Osteocyte (in vitro differentiated cells): ENCODE measurements around the gene PREP. TPM values are rescaled to one million over a fixed set of nuclear protein-coding genes. Genes with fewer than 3 reads are reported as not detected.

ENCODE experiments used
- DNase-seq: peaks from one replicate; pipeline ENCODE4 v3.0.0; 2021; ENCODE audit warnings: mixed read lengths; ENCODE audit not compliant: unreplicated experiment; ENCODE audit errors: extremely low spot score
- H3K27ac Mint-ChIP-seq: one replicate; pipeline ENCODE4 v1.8.0; 2021; ENCODE audit warnings: mild to moderate bottlenecking, mixed read lengths; ENCODE audit not compliant: unreplicated experiment
- H3K27me3 Mint-ChIP-seq: one replicate; pipeline ENCODE4 v1.8.0; 2021; ENCODE audit warnings: mixed read lengths; ENCODE audit not compliant: unreplicated experiment
- H3K36me3 Mint-ChIP-seq: one replicate; pipeline ENCODE4 v1.8.0; 2021; ENCODE audit warnings: mixed read lengths; ENCODE audit not compliant: unreplicated experiment
- H3K4me1 Mint-ChIP-seq: one replicate; pipeline ENCODE4 v1.8.0; 2021; ENCODE audit warnings: mixed read lengths; ENCODE audit not compliant: unreplicated experiment
- H3K4me3 Mint-ChIP-seq: one replicate; pipeline ENCODE4 v1.8.0; 2021; ENCODE audit warnings: mild to moderate bottlenecking, moderate library complexity, mixed read lengths; ENCODE audit not compliant: unreplicated experiment
- H3K9me3 Mint-ChIP-seq: one replicate; pipeline ENCODE4 v1.8.0; 2021; ENCODE audit warnings: mixed read lengths; ENCODE audit not compliant: unreplicated experiment
- total RNA-seq: library from RNA; stranded (reverse); gene quantifications from 2 replicates; pipeline ENCODE4 v1.2.1, GENCODE V29; 2021
- TF ChIP-seq, protein P1 (sequence below): fragments of 200-600 bp; sonication (generic); IDR thresholded peaks from 2 replicates; pipeline ENCODE4 v1.5.0; 2021; ENCODE audit warnings: antibody characterized with exemption, mild to moderate bottlenecking, moderate library complexity

The PREP gene
- total RNA-seq, 1 donor from 2014 or later, result 36.9 TPM

DNA sequence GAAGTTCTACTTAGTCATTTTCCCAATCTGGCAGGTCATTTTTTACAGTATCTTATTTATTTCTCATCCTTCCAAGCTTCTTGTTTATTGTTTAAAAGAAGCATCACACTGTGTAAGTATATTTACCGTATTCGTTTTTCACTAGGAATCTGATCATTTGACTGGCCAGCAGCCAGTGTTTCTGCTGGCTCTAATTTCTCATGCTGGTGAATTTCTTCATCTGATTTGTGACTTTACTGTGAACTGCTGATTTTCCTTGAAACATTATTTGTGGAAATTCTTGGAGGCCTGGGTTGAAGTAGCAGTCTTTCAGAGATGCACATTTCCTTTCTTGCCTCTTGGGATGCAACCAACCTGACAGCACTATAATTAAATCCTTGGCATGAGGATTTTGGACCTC lies 65.9 kb downstream of the PREP start:
- DNase-seq, result no peak
- TF ChIP-seq, protein P1, sequence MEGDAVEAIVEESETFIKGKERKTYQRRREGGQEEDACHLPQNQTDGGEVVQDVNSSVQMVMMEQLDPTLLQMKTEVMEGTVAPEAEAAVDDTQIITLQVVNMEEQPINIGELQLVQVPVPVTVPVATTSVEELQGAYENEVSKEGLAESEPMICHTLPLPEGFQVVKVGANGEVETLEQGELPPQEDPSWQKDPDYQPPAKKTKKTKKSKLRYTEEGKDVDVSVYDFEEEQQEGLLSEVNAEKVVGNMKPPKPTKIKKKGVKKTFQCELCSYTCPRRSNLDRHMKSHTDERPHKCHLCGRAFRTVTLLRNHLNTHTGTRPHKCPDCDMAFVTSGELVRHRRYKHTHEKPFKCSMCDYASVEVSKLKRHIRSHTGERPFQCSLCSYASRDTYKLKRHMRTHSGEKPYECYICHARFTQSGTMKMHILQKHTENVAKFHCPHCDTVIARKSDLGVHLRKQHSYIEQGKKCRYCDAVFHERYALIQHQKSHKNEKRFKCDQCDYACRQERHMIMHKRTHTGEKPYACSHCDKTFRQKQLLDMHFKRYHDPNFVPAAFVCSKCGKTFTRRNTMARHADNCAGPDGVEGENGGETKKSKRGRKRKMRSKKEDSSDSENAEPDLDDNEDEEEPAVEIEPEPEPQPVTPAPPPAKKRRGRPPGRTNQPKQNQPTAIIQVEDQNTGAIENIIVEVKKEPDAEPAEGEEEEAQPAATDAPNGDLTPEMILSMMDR, result no peak

DNA sequence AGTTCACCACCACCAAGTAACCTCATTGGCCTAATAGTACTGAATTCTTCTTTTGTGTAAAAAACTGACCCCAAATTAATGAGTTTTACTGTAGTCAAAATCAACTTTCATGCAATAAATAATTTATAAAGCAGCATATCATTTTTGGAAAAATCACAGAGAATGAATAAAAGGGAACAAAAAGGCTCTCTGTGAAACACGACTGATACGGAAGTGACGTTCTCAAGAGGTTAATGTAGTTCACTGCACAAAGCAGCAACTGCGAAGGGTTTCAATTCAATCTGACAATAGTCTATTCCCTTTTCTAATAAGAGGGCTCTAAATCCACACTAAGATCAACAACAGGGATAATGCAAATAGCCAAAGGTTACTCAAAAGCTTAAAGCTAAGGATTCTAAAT lies 70.3 kb downstream of the PREP start:
- TF ChIP-seq, protein P1, result no peak
- no peak for DNase-seq

More for the DNA sequence above, 65.9 kb downstream of the PREP start:
- Mint-ChIP-seq H3K27me3 (no peaks in the 10 kb centered on the region), H3K27ac (no peak overlapping the region), H3K9me3 (no peaks in the 10 kb centered on the region), H3K36me3 (peaks cover 31% of the 10 kb centered on the region), H3K4me3 (no peak overlapping the region), H3K4me1 (peaks cover 3% of the 10 kb centered on the region)

DNA sequence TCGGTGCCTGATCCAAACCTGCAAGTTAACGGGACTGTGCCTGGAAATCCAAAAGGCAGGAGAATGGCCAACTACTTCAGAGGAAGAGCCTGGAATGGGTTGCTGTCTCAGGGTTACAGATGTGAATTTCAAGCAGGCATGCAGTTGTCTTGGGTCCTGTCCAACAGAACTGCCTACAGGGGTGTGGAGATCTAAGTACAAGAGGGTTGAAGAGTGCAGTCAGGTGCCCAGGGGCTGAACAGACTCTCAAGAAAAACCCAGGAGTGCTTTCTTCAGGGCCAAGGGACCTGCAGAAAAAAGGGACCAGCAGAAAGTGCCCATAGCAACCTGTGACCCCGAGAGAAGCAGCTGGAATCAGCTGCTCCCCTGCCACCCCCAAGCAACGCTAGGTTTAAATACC lies 71.0 kb downstream of the PREP start:
- Mint-ChIP-seq H3K4me3 (no peak overlapping the region), H3K27ac (no peak overlapping the region), H3K4me1 (peaks cover 11% of the 10 kb centered on the region), H3K9me3 (no peaks in the 10 kb centered on the region), H3K36me3 (peaks cover 29% of the 10 kb centered on the region), H3K27me3 (no peaks in the 10 kb centered on the region)
- TF ChIP-seq, protein P1, result no peak
- no peak for DNase-seq

More for the DNA sequence above, 70.3 kb downstream of the PREP start:
- H3K4me1 Mint-ChIP-seq, result peaks cover 8% of the 10 kb centered on the region
- no peak overlapping the region for H3K4me3 Mint-ChIP-seq
- no peak overlapping the region for H3K27ac Mint-ChIP-seq
- peaks cover 35% of the 10 kb centered on the region for H3K36me3 Mint-ChIP-seq
- H3K27me3 Mint-ChIP-seq, result no peaks in the 10 kb centered on the region
- no peaks in the 10 kb centered on the region for H3K9me3 Mint-ChIP-seq

DNA sequence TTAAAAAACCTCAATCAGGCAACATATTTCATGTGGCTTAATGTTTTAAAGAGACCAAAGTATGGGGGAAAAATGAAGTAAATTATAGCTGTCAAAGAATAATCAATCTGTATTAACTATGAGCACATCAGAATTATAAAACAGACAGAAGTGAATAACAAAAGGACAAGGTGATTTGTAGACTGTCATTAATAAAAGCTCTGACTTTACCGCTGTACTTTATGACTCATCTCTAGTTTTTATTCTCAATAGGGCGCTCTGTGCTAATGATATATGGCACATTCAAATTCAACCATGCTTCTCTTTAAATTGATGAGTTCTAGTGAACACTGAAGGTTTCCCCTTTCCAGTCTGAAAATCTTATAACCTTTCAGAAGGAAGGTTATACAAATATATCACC lies 72.0 kb downstream of the PREP start:
- Mint-ChIP-seq H3K9me3 (no peaks in the 10 kb centered on the region), H3K36me3 (peaks cover 22% of the 10 kb centered on the region), H3K4me1 (peaks cover 15% of the 10 kb centered on the region), H3K4me3 (no peak overlapping the region), H3K27ac (no peak overlapping the region), H3K27me3 (no peaks in the 10 kb centered on the region)
- TF ChIP-seq, protein P1, result no peak
- DNase-seq, result no peak

DNA sequence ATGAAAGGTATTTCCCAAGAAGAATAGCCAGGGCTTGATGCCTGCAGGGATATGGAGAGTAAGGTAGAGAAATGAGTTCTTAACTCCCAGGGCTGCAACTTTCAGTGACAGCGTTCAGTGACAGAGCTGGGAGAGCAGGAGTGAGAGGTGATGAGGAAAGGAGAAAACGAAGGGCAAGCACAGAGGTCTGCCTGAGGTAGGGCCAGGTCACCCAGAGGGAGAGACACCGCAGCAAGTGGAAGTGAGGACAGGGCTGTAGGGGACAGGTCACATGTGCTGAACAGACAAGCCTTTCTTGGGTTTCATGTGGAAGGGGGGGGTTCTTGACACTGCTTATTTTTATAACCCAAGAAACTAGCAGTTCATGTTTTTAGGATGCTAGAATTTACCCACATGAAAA lies 72.5 kb downstream of the PREP start:
- no peak overlapping the region for H3K27ac Mint-ChIP-seq
- no peaks in the 10 kb centered on the region for H3K27me3 Mint-ChIP-seq
- no peaks in the 10 kb centered on the region for H3K9me3 Mint-ChIP-seq
- H3K36me3 Mint-ChIP-seq, result peaks cover 25% of the 10 kb centered on the region
- H3K4me1 Mint-ChIP-seq, result peaks cover 15% of the 10 kb centered on the region
- DNase-seq, result no peak
- TF ChIP-seq, protein P1, result no peak
- H3K4me3 Mint-ChIP-seq, result no peak overlapping the region
